HCT116 (cell line): ENCODE results near the gene TPRKB. TPM values are rescaled to one million over a fixed set of nuclear protein-coding genes. Genes with fewer than 3 reads are reported as not detected.

ENCODE experiments used
- ATAC-seq: fragments of 200-7000 bp; cut with Tn5 transposase; 2 replicates; pipeline ENCODE4 v1.9.1; 2020; ENCODE audit warnings: mild to moderate bottlenecking, moderate library complexity
- BruUV-seq: library from RNA; stranded (reverse); fragments of 400-500 nt; replicated peaks from 2 replicates; lab custom pipeline; 2021; lab: Mats Ljungman, UMichigan
- CTCF ChIA-PET: fragments of 300-600 bp; sonication (Branson Sonifier 250); formaldehyde crosslinking; loops from one replicate; lab custom pipeline; 2021; ENCODE audit warnings: antibody characterized with exemption; lab: Charles Lee
- POLR2A ChIA-PET: fragments of 300-600, 350-600 bp; sonication (Branson Sonifier 250); formaldehyde crosslinking; loops from one replicate; lab custom pipeline; 2021; ENCODE audit warnings: antibody characterized with exemption; lab: Charles Lee
- RAD21 ChIA-PET, 2 experiments: fragments of 300-600 bp; sonication (Branson Sonifier 250); formaldehyde crosslinking; loops; one replicate each; lab custom pipeline; 2023; ENCODE audit warnings: low total read pairs in 2 of 2; ENCODE audit not compliant: uncharacterized antibody in 2 of 2, unreplicated experiment in 2 of 2, low non-redundant PET in 1 of 2; lab: Charles Lee
- DNase-seq: peaks from one replicate; pipeline ENCODE4 v3.0.0-alpha.2; 2010; ENCODE audit warnings: low read depth, low spot score
- H2AFZ ChIP-seq: fragments of 200-600 bp; shearing (Covaris generic), sonication (generic); 2 replicates; pipeline ENCODE4 v1.6.1; 2017; ENCODE audit warnings: low read depth, mixed run types, mixed read lengths, antibody characterized with exemption, low read length; ENCODE audit not compliant: poor library complexity, severe bottlenecking
- H3K27ac ChIP-seq: 2 replicates; pipeline ENCODE4 v1.5.1; 2012; ENCODE audit warnings: low read depth, low read length
- H3K27me3 ChIP-seq: fragments of 200-600 bp; sonication (generic); 2 replicates; pipeline ENCODE4 v1.6.1; 2016; ENCODE audit warnings: mixed run types, low read length, mixed read lengths; ENCODE audit not compliant: insufficient read depth
- H3K36me3 ChIP-seq, 2 experiments: fragments of 200-500 bp in 1 of 2; fragments of 200-600 bp in 1 of 2; sonication (Bioruptor generic) in 1 of 2; sonication (generic) in 1 of 2; 2 replicates each; pipeline versions ENCODE4 v1.5.1 to v1.6.1; 2014 to 2016; ENCODE audit warnings: low read length in 2 of 2, inconsistent platforms in 1 of 2, mixed read lengths in 1 of 2, mixed run types in 1 of 2; ENCODE audit not compliant: insufficient read depth in 2 of 2, control insufficient read depth in 1 of 2
- H3K4me1 ChIP-seq, 2 experiments: fragments of 200-600 bp in 1 of 2; sonication (generic) in 1 of 2; 2 replicates each; pipeline versions ENCODE4 v1.5.1 to v1.6.1; 2012 to 2017; ENCODE audit warnings: low read length in 2 of 2, inconsistent platforms in 1 of 2, mild to moderate bottlenecking in 1 of 2, mixed read lengths in 1 of 2, mixed run types in 1 of 2, moderate library complexity in 1 of 2; ENCODE audit not compliant: insufficient read depth in 2 of 2, control insufficient read depth in 1 of 2
- H3K4me2 ChIP-seq: fragments of 200-600 bp; sonication (generic); 2 replicates; pipeline ENCODE4 v1.6.1; 2017; ENCODE audit warnings: mixed run types, low read length, mixed read lengths
- H3K4me3 ChIP-seq, 2 experiments: fragments of 200-600 bp in 1 of 2; sonication (generic) in 1 of 2; replicated peaks in 1 of 2; 2 replicates each; pipeline ENCODE4 v1.5.1; 2011 to 2016; ENCODE audit warnings: low read length in 2 of 2, control low read depth in 1 of 2, low read depth in 1 of 2, mild to moderate bottlenecking in 1 of 2, mixed read lengths in 1 of 2, mixed run types in 1 of 2
- H3K79me2 ChIP-seq: fragments of 200-600 bp; sonication (generic); 2 replicates; pipeline ENCODE4 v1.6.1; 2017; ENCODE audit warnings: mild to moderate bottlenecking, mixed run types, low read length, moderate library complexity, mixed read lengths; ENCODE audit not compliant: insufficient read depth
- H3K9ac ChIP-seq: fragments of 200-600 bp; sonication (generic); 2 replicates; pipeline ENCODE4 v1.6.1; 2016; ENCODE audit warnings: low read length, mixed read lengths
- H3K9me2 ChIP-seq: fragments of 200-600 bp; sonication (generic), shearing (Covaris generic); 2 replicates; pipeline ENCODE4 v1.6.1; 2017; ENCODE audit warnings: mixed run types, mild to moderate bottlenecking, moderate library complexity; ENCODE audit not compliant: insufficient read depth
- H3K9me3 ChIP-seq, 2 experiments: fragments of 200-500 bp in 1 of 2; fragments of 200-600 bp in 1 of 2; sonication (Bioruptor generic) in 1 of 2; sonication (generic) in 1 of 2; 2 replicates each; pipeline ENCODE4 v1.6.1; 2014 to 2017; ENCODE audit warnings: low read length in 2 of 2, mixed read lengths in 2 of 2, inconsistent platforms in 1 of 2, low read depth in 1 of 2, mild to moderate bottlenecking in 1 of 2, mixed run types in 1 of 2, moderate library complexity in 1 of 2; ENCODE audit not compliant: control insufficient read depth in 1 of 2, insufficient read depth in 1 of 2
- H4K20me1 ChIP-seq: fragments of 200-600 bp; sonication (generic), shearing (Covaris generic); 2 replicates; pipeline ENCODE4 v1.6.1; 2017; ENCODE audit warnings: mixed run types, mild to moderate bottlenecking, moderate library complexity; ENCODE audit not compliant: insufficient read depth
- CBX3 ChIP-seq: IDR thresholded peaks from 2 replicates; pipeline ENCODE4 v1.6.1; 2012; ENCODE audit warnings: low read depth
- CEBPB ChIP-seq: IDR thresholded peaks from 2 replicates; pipeline ENCODE4 v1.6.1; 2012; ENCODE audit warnings: low read depth
- CTCF ChIP-seq, 3 experiments: fragments of 200-600 bp in 1 of 3; sonication (generic) in 1 of 3; IDR thresholded peaks in 2 of 3; conservative IDR thresholded peaks in 1 of 3; 2 replicates each; pipeline ENCODE4 v1.5.1; 2012 to 2017; ENCODE audit warnings: low read depth in 2 of 3, low read length in 2 of 3, antibody characterized with exemption in 1 of 3, borderline replicate concordance in 1 of 3, control low read depth in 1 of 3, mild to moderate bottlenecking in 1 of 3, mixed read lengths in 1 of 3, mixed run types in 1 of 3, moderate library complexity in 1 of 3; ENCODE audit not compliant: insufficient read depth in 1 of 3
- FOSL1 ChIP-seq: IDR thresholded peaks from 2 replicates; pipeline ENCODE4 v1.6.1; 2012; ENCODE audit warnings: low read depth
- JUND ChIP-seq: IDR thresholded peaks from 2 replicates; pipeline ENCODE4 v1.6.1; 2012
- POLR2A ChIP-seq: IDR thresholded peaks from 2 replicates; pipeline ENCODE4 v1.7.0; 2011; ENCODE audit warnings: borderline replicate concordance; ENCODE audit not compliant: insufficient read depth, insufficient read length; ENCODE audit errors: extremely low read depth
- POLR2AphosphoS5 ChIP-seq: IDR thresholded peaks from 2 replicates; pipeline ENCODE4 v1.6.1; 2011; ENCODE audit warnings: mild to moderate bottlenecking, low read depth, low read length, moderate library complexity
- RAD21 ChIP-seq: IDR thresholded peaks from 2 replicates; pipeline ENCODE4 v1.6.1; 2012; ENCODE audit warnings: low read depth, mild to moderate bottlenecking
- SIN3A ChIP-seq: IDR thresholded peaks from 2 replicates; pipeline ENCODE4 v1.6.1; 2012; ENCODE audit warnings: low read depth
- SRF ChIP-seq: IDR thresholded peaks from 2 replicates; pipeline ENCODE4 v1.6.1; 2012; ENCODE audit warnings: low read depth
- YY1 ChIP-seq: IDR thresholded peaks from 2 replicates; pipeline ENCODE4 v1.6.1; 2011; ENCODE audit warnings: low read length, low read depth, moderate library complexity, mild to moderate bottlenecking; ENCODE audit not compliant: insufficient replicate concordance; ENCODE audit errors: extremely low read depth
- ZFX ChIP-seq: fragments of 450-650 bp; IDR thresholded peaks from 2 replicates; pipeline ENCODE4 v1.6.1; 2017
- ZNF274 ChIP-seq: fragments of 200-500 bp; sonication (Bioruptor generic); IDR thresholded peaks from 2 replicates; pipeline ENCODE4 v1.6.1; 2014; ENCODE audit warnings: mild to moderate bottlenecking, low read depth, low read length, inconsistent platforms
- intact Hi-C: fragments of 100-400 bp; cut with micrococcal nuclease; formaldehyde crosslinking; loops from 2 replicates; pipeline ENCODE4 v1.10.0; 2022
- total RNA-seq: library from RNA; stranded (reverse); gene quantifications from one replicate; pipeline ENCODE4 v1.2.1, GENCODE V29; 2021; ENCODE audit not compliant: unreplicated experiment
- TF ChIP-seq, protein P1 (sequence below): IDR thresholded peaks from 2 replicates; pipeline ENCODE4 v1.6.1; 2012; ENCODE audit warnings: low read depth
- TF ChIP-seq, protein P2 (sequence below): IDR thresholded peaks from 2 replicates; pipeline ENCODE4 v1.6.1; 2011; ENCODE audit warnings: mild to moderate bottlenecking, low read length, moderate library complexity; ENCODE audit not compliant: insufficient replicate concordance; ENCODE audit errors: extremely low read depth

TPRKB gene
- total RNA-seq, 1 experiment from 2014 or later, result 42.5 TPM

GRCh38 chr2:73746877-73747208 is 9.7 kb upstream of the TPRKB start:
- ATAC-seq (no peak), DNase-seq (no peak)
- H3K9ac ChIP-seq, result no peak overlapping the region
- no peak overlapping the region for H2AFZ ChIP-seq
- no peak for TF ChIP-seq FOSL1
- TF ChIP-seq JUND, result no peak
- TF ChIP-seq, protein P1, sequence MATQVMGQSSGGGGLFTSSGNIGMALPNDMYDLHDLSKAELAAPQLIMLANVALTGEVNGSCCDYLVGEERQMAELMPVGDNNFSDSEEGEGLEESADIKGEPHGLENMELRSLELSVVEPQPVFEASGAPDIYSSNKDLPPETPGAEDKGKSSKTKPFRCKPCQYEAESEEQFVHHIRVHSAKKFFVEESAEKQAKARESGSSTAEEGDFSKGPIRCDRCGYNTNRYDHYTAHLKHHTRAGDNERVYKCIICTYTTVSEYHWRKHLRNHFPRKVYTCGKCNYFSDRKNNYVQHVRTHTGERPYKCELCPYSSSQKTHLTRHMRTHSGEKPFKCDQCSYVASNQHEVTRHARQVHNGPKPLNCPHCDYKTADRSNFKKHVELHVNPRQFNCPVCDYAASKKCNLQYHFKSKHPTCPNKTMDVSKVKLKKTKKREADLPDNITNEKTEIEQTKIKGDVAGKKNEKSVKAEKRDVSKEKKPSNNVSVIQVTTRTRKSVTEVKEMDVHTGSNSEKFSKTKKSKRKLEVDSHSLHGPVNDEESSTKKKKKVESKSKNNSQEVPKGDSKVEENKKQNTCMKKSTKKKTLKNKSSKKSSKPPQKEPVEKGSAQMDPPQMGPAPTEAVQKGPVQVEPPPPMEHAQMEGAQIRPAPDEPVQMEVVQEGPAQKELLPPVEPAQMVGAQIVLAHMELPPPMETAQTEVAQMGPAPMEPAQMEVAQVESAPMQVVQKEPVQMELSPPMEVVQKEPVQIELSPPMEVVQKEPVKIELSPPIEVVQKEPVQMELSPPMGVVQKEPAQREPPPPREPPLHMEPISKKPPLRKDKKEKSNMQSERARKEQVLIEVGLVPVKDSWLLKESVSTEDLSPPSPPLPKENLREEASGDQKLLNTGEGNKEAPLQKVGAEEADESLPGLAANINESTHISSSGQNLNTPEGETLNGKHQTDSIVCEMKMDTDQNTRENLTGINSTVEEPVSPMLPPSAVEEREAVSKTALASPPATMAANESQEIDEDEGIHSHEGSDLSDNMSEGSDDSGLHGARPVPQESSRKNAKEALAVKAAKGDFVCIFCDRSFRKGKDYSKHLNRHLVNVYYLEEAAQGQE, result no peak
- TF ChIP-seq ZFX, result no peak
- no peak for TF ChIP-seq POLR2A
- TF ChIP-seq CEBPB, result no peak
- TF ChIP-seq ZNF274, result no peak
- no peak for TF ChIP-seq YY1
- TF ChIP-seq SRF, result no peak
- TF ChIP-seq RAD21, result no peak
- no peak for TF ChIP-seq CBX3
- TF ChIP-seq SIN3A, result no peak
- no peak for TF ChIP-seq POLR2AphosphoS5
- no peak for TF ChIP-seq CTCF (IDR thresholded peaks at IDR 0.05 in 2 of 3, conservative IDR thresholded peaks at IDR 0.05 in 1 of 3; ENCODE audit: borderline replicate concordance in 1 of 3, insufficient read depth in 1 of 3, low read depth in 2 of 3, low read length in 2 of 3)
- TF ChIP-seq, protein P2, sequence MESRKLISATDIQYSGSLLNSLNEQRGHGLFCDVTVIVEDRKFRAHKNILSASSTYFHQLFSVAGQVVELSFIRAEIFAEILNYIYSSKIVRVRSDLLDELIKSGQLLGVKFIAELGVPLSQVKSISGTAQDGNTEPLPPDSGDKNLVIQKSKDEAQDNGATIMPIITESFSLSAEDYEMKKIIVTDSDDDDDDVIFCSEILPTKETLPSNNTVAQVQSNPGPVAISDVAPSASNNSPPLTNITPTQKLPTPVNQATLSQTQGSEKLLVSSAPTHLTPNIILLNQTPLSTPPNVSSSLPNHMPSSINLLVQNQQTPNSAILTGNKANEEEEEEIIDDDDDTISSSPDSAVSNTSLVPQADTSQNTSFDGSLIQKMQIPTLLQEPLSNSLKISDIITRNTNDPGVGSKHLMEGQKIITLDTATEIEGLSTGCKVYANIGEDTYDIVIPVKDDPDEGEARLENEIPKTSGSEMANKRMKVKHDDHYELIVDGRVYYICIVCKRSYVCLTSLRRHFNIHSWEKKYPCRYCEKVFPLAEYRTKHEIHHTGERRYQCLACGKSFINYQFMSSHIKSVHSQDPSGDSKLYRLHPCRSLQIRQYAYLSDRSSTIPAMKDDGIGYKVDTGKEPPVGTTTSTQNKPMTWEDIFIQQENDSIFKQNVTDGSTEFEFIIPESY, result no peak
- no peak overlapping the region for H3K27ac ChIP-seq
- H3K4me1 ChIP-seq, result no peaks in the 10 kb centered on the region
- H3K9me3 ChIP-seq, result no peaks in the 10 kb centered on the region
- H3K4me2 ChIP-seq, result no peak overlapping the region
- H4K20me1 ChIP-seq, result no peaks in the 10 kb centered on the region
- CTCF ChIA-PET, result no interaction called here
- H3K36me3 ChIP-seq, result peaks cover 0 to 4% of the 10 kb centered on the region in 2 experiments; a peak in 1 of 4 replicates
- RAD21 ChIA-PET, result no interaction called here
- H3K27me3 ChIP-seq, result no peaks in the 10 kb centered on the region
- no peaks in the 10 kb centered on the region for H3K79me2 ChIP-seq
- POLR2A ChIA-PET, result no interaction called here
- intact Hi-C loops, result no loop called here
- BruUV-seq, result no TSS peak
- H3K4me3 ChIP-seq, result no peak overlapping the region
- H3K9me2 ChIP-seq, result no peaks in the 10 kb centered on the region
